Measurements from ENCODE around the gene CKLF.

GRCh38 chr16:66513111-66513723, 39.2 kb upstream of the CKLF start:
- TF ChIP-seq POLR2A (IDR thresholded peaks at IDR 0.05) (peak in 1 of 4 donors; percentile 23), CTCF (IDR thresholded peaks at IDR 0.05) (no peak), POLR2AphosphoS5 (IDR thresholded peaks at IDR 0.05) (no peak)
